Cardiac fibroblast (primary cell): ENCODE data around the gene PHF21A.

Experiments used
- DNase-seq, 2 donors: peaks; one replicate each; pipeline versions ENCODE4 v3.0.0 to v3.0.0-alpha.2; 2010; ENCODE audit warnings: low read depth in 2 of 2
- H3K4me3 ChIP-seq, 2 donors: replicated peaks in 1 of 2; 1 replicate in 1 of 2; 2 replicates in 1 of 2; pipeline ENCODE4 v1.5.1; 2011; ENCODE audit warnings: low read depth in 2 of 2, low read length in 2 of 2, mild to moderate bottlenecking in 2 of 2, moderate library complexity in 1 of 2
- TF ChIP-seq, protein P1 (sequence below): IDR thresholded peaks from one replicate; pipeline ENCODE4 v1.5.1; 2011; ENCODE audit warnings: low read depth, mild to moderate bottlenecking, low read length, inconsistent platforms

Gene PHF21A

DNA sequence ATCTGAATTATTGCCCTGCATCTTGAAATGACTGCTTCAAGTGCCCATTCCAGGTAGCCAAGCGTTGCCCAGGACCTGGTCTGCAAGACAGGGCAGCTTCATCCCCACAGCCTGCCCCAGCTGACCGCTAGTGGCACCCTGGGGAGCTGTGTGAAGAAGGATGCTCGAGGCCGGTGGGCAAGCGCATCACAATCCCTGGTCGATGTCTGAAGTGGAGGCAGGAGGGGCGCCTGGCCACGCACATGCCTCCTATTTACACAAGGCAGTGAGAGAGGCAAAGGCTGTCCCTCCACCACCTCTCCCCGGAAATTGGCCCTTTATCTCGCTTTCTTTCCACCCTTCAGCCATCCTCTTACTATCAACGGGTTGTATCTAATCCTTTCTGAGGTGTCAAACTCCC lies 28.1 kb upstream of the PHF21A start:
- no peak for DNase-seq
- TF ChIP-seq, protein P1, sequence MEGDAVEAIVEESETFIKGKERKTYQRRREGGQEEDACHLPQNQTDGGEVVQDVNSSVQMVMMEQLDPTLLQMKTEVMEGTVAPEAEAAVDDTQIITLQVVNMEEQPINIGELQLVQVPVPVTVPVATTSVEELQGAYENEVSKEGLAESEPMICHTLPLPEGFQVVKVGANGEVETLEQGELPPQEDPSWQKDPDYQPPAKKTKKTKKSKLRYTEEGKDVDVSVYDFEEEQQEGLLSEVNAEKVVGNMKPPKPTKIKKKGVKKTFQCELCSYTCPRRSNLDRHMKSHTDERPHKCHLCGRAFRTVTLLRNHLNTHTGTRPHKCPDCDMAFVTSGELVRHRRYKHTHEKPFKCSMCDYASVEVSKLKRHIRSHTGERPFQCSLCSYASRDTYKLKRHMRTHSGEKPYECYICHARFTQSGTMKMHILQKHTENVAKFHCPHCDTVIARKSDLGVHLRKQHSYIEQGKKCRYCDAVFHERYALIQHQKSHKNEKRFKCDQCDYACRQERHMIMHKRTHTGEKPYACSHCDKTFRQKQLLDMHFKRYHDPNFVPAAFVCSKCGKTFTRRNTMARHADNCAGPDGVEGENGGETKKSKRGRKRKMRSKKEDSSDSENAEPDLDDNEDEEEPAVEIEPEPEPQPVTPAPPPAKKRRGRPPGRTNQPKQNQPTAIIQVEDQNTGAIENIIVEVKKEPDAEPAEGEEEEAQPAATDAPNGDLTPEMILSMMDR, result no peak

GRCh38 chr11:46144741-46145140 lies 23.5 kb upstream of the PHF21A start:
- H3K4me3 ChIP-seq, result no peak overlapping the region
- DNase-seq, result no peak
- TF ChIP-seq, protein P1, result no peak

More for the DNA sequence above, 28.1 kb upstream of the PHF21A start:
- H3K4me3 ChIP-seq, result no peak overlapping the region

- no peak overlapping the region for H3K4me3 ChIP-seq
- DNase-seq, result no peak
- TF ChIP-seq, protein P1, result no peak
These were observed 22.0 kb upstream of the PHF21A start for GRCh38 chr11:46143049-46143806.

DNA sequence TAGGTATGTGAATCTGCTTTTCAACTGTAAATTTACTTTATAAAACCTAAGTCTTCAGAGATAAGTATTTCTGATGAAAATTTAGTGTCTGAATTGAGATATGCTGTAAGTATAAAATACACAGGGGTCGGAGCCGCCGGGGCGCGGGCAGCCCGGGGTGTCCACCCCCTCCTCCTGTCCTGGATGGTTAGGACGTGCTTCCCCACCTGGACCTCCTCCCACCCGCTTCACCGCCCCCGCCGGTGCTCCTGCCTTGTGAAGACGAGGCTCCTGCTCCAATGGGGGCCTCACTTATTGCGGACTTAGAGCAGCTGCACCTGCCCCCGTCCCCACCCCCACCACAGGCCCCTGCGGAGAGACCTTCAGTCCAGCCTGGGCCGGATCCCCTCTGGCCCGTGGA lies 21.3 kb upstream of the PHF21A start:
- H3K4me3 ChIP-seq, result no peak overlapping the region
- no peak for DNase-seq
- TF ChIP-seq, protein P1, result no peak

GRCh38 chr11:46141597-46141996 lies 20.3 kb upstream of the PHF21A start:
- DNase-seq, result no peak
- TF ChIP-seq, protein P1, result no peak

DNA sequence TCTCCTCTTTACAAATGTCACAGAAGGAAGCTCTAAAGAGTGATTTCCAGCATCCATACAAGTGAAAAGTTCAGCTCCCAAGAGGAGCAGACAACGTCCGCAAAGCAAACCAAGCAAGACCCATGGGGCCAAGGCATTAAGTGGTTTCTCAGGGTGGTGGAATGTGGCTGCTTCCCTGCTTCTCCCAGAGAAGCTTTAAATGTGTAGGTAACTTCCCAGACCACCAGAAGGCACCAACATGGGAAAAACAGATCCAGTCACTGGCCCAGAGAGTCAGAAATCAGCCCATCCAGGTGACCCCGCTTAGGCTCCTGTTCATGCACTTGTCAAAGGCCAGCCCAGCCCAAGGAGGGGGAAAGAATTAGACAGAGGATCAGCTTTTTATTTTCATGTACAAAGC lies 13.3 kb upstream of the PHF21A start:
- peak in 1 of 2 donors; percentile 8 for DNase-seq
- H3K4me3 ChIP-seq, result no peak overlapping the region
- TF ChIP-seq, protein P1, result no peak

More at GRCh38 chr11:46141597-46141996, 20.3 kb upstream of the PHF21A start:
- no peak overlapping the region for H3K4me3 ChIP-seq
